Naive thymus-derived CD8-positive, alpha-beta T cell (primary cell): ENCODE data around the gene SCD5. TPM values are rescaled to one million over a fixed set of nuclear protein-coding genes. Genes with fewer than 3 reads are reported as not detected.
"Not testable (repeated sequence)": the region's sequence is repeated elsewhere in the genome, so short reads cannot be mapped to it uniquely, and the experiment has no call there.

Experiments
- ATAC-seq, 2 donors: fragments of 150-1000 bp; cut with Tn5 transposase in 1 of 2; sonication (Bioruptor Pico), chemical (Tn5 transposase) in 1 of 2; 1 replicate in 1 of 2; 2 replicates in 1 of 2; pipeline ENCODE4 v1.10.0; 2021; ENCODE audit warnings: mild to moderate bottlenecking in 2 of 2, moderate library complexity in 2 of 2
- POLR2A ChIA-PET: fragments of 350-600 bp; sonication (Branson Sonifier 250); formaldehyde crosslinking; loops from one replicate; lab custom pipeline; 2021; ENCODE audit warnings: antibody characterized with exemption; lab: Charles Lee
- DNase-seq, 10 donors: peaks; one replicate each; pipeline versions ENCODE4 v3.0.0 to v3.0.0-alpha.2; 2020 to 2022
- H3K27ac Mint-ChIP-seq, 10 donors: one replicate each; pipeline ENCODE4 v1.8.0; 2020 to 2022; ENCODE audit warnings: mild to moderate bottlenecking in 10 of 10, mixed read lengths in 10 of 10, moderate library complexity in 4 of 10, inconsistent platforms in 1 of 10
- H3K27me3 Mint-ChIP-seq, 5 donors: one replicate each; pipeline ENCODE4 v1.8.0; 2021 to 2022; ENCODE audit warnings: mixed read lengths in 5 of 5
- H3K36me3 Mint-ChIP-seq, 3 donors: one replicate each; pipeline ENCODE4 v1.8.0; 2020 to 2022; ENCODE audit warnings: mixed read lengths in 3 of 3, mild to moderate bottlenecking in 2 of 3, inconsistent platforms in 1 of 3
- H3K4me1 Mint-ChIP-seq, 4 donors: one replicate each; pipeline ENCODE4 v1.8.0; 2021 to 2022; ENCODE audit warnings: mixed read lengths in 4 of 4
- H3K4me3 Mint-ChIP-seq, 10 donors: one replicate each; pipeline ENCODE4 v1.8.0; 2020 to 2022; ENCODE audit warnings: mild to moderate bottlenecking in 10 of 10, mixed read lengths in 10 of 10, moderate library complexity in 6 of 10, inconsistent platforms in 1 of 10
- H3K9me3 Mint-ChIP-seq, 9 donors: one replicate each; pipeline ENCODE4 v1.8.0; 2020 to 2022; ENCODE audit warnings: mixed read lengths in 9 of 9, mild to moderate bottlenecking in 3 of 9, inconsistent platforms in 1 of 9, moderate library complexity in 1 of 9
- polyA plus RNA-seq, 3 donors: library from polyadenylated mRNA; unstranded; fragments of 300-500 nt; fragmentation: Illumina TruSeq; gene quantifications; one replicate each; pipeline ENCODE4 v1.2.3, GENCODE V29; 2021
- total RNA-seq, 8 experiments: library from RNA in 2 of 8; stranded (reverse) in 2 of 8; gene quantifications; one replicate each; pipeline ENCODE4 v1.2.3 and lab custom pipeline; 2021 to 2026

SCD5 gene
- total RNA-seq (1 to 10 TPM; 1.0 to 1.1 TPM), polyA plus RNA-seq (1 to 10 TPM in 2 of 3 donors, under 1 TPM in 1; 0.07 to 4.4 (median 1.0) TPM), total RNA-seq (lab: John Stamatoyannopoulos, UW) (0 to 2.8 (median 0.80) reads per million in 6 experiments)

GRCh38 chr4:82798168-82799005, at the start of gene SCD5:
SCD5 (minus strand) TSS chr4:82798796; CDS start chr4:82798537, 259 bp downstream.
- POLR2A ChIA-PET = no interaction called here
- Mint-ChIP-seq H3K4me3 (peak within 1 kb of the TSS; percentile 82 to 90 (median 86)), H3K4me1 (peaks cover 7 to 26% (median 21%) of the 10 kb centered on the region in 4 donors)

GRCh38 chr4:82842593-82842992, 44.0 kb upstream of the SCD5 start:
- peak overlapping the region in 1 of 10 donors; percentile 56 for H3K27ac Mint-ChIP-seq
- no peak overlapping the region for H3K4me3 Mint-ChIP-seq
- POLR2A ChIA-PET = no interaction called here
- no peak for ATAC-seq
- peaks cover 8 to 90% (median 24%) of the 10 kb centered on the region in 3 donors for H3K36me3 Mint-ChIP-seq
- H3K9me3 Mint-ChIP-seq = no peaks in the 10 kb centered on the region
- no peaks in the 10 kb centered on the region for H3K4me1 Mint-ChIP-seq
- no peaks in the 10 kb centered on the region for H3K27me3 Mint-ChIP-seq
- DNase-seq = no peak

More at GRCh38 chr4:82798168-82799005, at the start of gene SCD5:
- Mint-ChIP-seq H3K36me3 (no peaks in the 10 kb centered on the region), H3K9me3 (no peaks in the 10 kb centered on the region), H3K27ac (peak within 1 kb of the TSS in 3 of 10 donors; percentile 37 to 43 (median 38)), H3K27me3 (peaks cover 7 to 26% (median 17%) of the 10 kb centered on the region in 5 donors)
- DNase-seq (peak in 9 of 10 donors; percentile 4 to 74 (median 35)), ATAC-seq (peak; percentile 87 to 94)

GRCh38 chr4:82839624-82840023, 41.0 kb upstream of the SCD5 start:
- DNase-seq (no peak), ATAC-seq (no peak)
- POLR2A ChIA-PET = interaction anchor here (0.6 kb wide), 1 partner anchor 211 kb away, joined by 4 read pairs; no protein-coding TSS in a partner anchor
- H3K36me3 Mint-ChIP-seq = peaks cover 8 to 83% (median 26%) of the 10 kb centered on the region in 3 donors
- no peaks in the 10 kb centered on the region for H3K9me3 Mint-ChIP-seq
- no peaks in the 10 kb centered on the region for H3K4me1 Mint-ChIP-seq
- no peak overlapping the region for H3K4me3 Mint-ChIP-seq
- H3K27ac Mint-ChIP-seq = peak overlapping the region in 1 of 10 donors; percentile 0
- H3K27me3 Mint-ChIP-seq = no peaks in the 10 kb centered on the region

GRCh38 chr4:82833696-82834313, 35.2 kb upstream of the SCD5 start:
- peaks cover 8 to 76% (median 25%) of the 10 kb centered on the region in 3 donors for H3K36me3 Mint-ChIP-seq
- DNase-seq = no peak
- POLR2A ChIA-PET = no interaction called here
- H3K9me3 Mint-ChIP-seq = no peaks in the 10 kb centered on the region
- peaks cover 0 to 3% (median 0%) of the 10 kb centered on the region in 4 donors for H3K4me1 Mint-ChIP-seq
- H3K27ac Mint-ChIP-seq = peak overlapping the region in 1 of 10 donors; percentile 41
- no peak overlapping the region for H3K4me3 Mint-ChIP-seq
- H3K27me3 Mint-ChIP-seq = no peaks in the 10 kb centered on the region
- no peak for ATAC-seq

- peaks cover 8 to 76% (median 22%) of the 10 kb centered on the region in 3 donors for H3K36me3 Mint-ChIP-seq
- H3K27me3 Mint-ChIP-seq, DNase-seq, H3K9me3 Mint-ChIP-seq, POLR2A ChIA-PET, ATAC-seq, H3K27ac Mint-ChIP-seq, H3K4me3 Mint-ChIP-seq, H3K4me1 Mint-ChIP-seq: not testable (repeated sequence)
Observed at GRCh38 chr4:82833060-82833459, 34.5 kb upstream of the SCD5 start.

GRCh38 chr4:82825425-82825824, 26.8 kb upstream of the SCD5 start:
- Mint-ChIP-seq H3K9me3 (no peaks in the 10 kb centered on the region), H3K36me3 (peaks cover 10 to 85% (median 31%) of the 10 kb centered on the region in 3 donors), H3K4me3 (no peak overlapping the region), H3K27me3 (no peaks in the 10 kb centered on the region), H3K4me1 (peaks cover 0 to 1% (median 0%) of the 10 kb centered on the region in 4 donors), H3K27ac (peak overlapping the region in 3 of 10 donors; percentile 48 to 60 (median 54))
- ATAC-seq (no peak), DNase-seq (no peak)
- POLR2A ChIA-PET = no interaction called here

- H3K27me3 Mint-ChIP-seq = no peaks in the 10 kb centered on the region
- POLR2A ChIA-PET = interaction anchor here (0.5 kb wide), 1 partner anchor 13 kb away, joined by 3 read pairs; no protein-coding TSS in a partner anchor
- no peaks in the 10 kb centered on the region for H3K9me3 Mint-ChIP-seq
- ATAC-seq (no peak), DNase-seq (no peak)
- H3K36me3 Mint-ChIP-seq = peaks cover 10 to 92% (median 42%) of the 10 kb centered on the region in 3 donors
- peaks cover 0 to 1% (median 0%) of the 10 kb centered on the region in 4 donors for H3K4me1 Mint-ChIP-seq
- H3K4me3 Mint-ChIP-seq = no peak overlapping the region
- H3K27ac Mint-ChIP-seq = no peak overlapping the region
Observed at GRCh38 chr4:82823062-82823461, 24.5 kb upstream of the SCD5 start.

GRCh38 chr4:82820689-82821088, 22.1 kb upstream of the SCD5 start:
- Mint-ChIP-seq H3K27me3 (no peaks in the 10 kb centered on the region), H3K4me1 (peaks cover 0 to 1% (median 0%) of the 10 kb centered on the region in 4 donors), H3K36me3 (peaks cover 10 to 89% (median 38%) of the 10 kb centered on the region in 3 donors), H3K4me3 (no peak overlapping the region), H3K27ac (peak overlapping the region in 2 of 10 donors; percentile 7 to 75), H3K9me3 (peaks cover 0 to 2% (median 0%) of the 10 kb centered on the region in 9 donors)
- DNase-seq = no peak
- POLR2A ChIA-PET = no interaction called here
- no peak for ATAC-seq

GRCh38 chr4:82818664-82819662, 20.4 kb upstream of the SCD5 start:
- Mint-ChIP-seq H3K27ac (peak overlapping the region in 8 of 10 donors; percentile 11 to 71 (median 49)), H3K36me3 (peaks cover 0 to 73% (median 35%) of the 10 kb centered on the region in 3 donors), H3K4me3 (no peak overlapping the region), H3K4me1 (no peaks in the 10 kb centered on the region), H3K27me3 (no peaks in the 10 kb centered on the region), H3K9me3 (peaks cover 0 to 2% (median 0%) of the 10 kb centered on the region in 9 donors)
- POLR2A ChIA-PET = no interaction called here
- DNase-seq = no peak
- no peak for ATAC-seq

GRCh38 chr4:82816874-82817273, 18.3 kb upstream of the SCD5 start:
- DNase-seq, H3K27me3 Mint-ChIP-seq, POLR2A ChIA-PET, H3K4me3 Mint-ChIP-seq, H3K9me3 Mint-ChIP-seq, ATAC-seq, H3K4me1 Mint-ChIP-seq: not testable (repeated sequence)
- Mint-ChIP-seq H3K27ac (peak overlapping the region in 2 of 10 donors; percentile 19 to 75), H3K36me3 (peaks cover 0 to 54% (median 25%) of the 10 kb centered on the region in 3 donors)

GRCh38 chr4:82814034-82814433, 15.4 kb upstream of the SCD5 start:
- H3K27ac Mint-ChIP-seq = peak overlapping the region in 3 of 10 donors; percentile 0 to 80 (median 54)
- H3K27me3 Mint-ChIP-seq = no peaks in the 10 kb centered on the region
- H3K4me3 Mint-ChIP-seq = no peak overlapping the region
- H3K9me3 Mint-ChIP-seq = peaks cover 0 to 2% (median 0%) of the 10 kb centered on the region in 9 donors
- no peak for ATAC-seq
- H3K36me3 Mint-ChIP-seq = peaks cover 0 to 28% (median 18%) of the 10 kb centered on the region in 3 donors
- POLR2A ChIA-PET = interaction anchor here (0.7 kb wide), 1 partner anchor 453 kb away, joined by 3 read pairs; no protein-coding TSS in a partner anchor
- no peak for DNase-seq
- H3K4me1 Mint-ChIP-seq = peaks cover 0 to 7% (median 2%) of the 10 kb centered on the region in 4 donors
